HepG2 (cell line): ENCODE data around the gene TRPC3.

Source experiments
- EP300 ChIP-seq, 3 experiments: sonication (generic) in 1 of 3; formaldehyde crosslinking in 1 of 3; IDR thresholded peaks; 2 replicates each; pipeline versions ENCODE4 v1.5.1 to v1.6.1; 2011 to 2020; ENCODE audit warnings: low read depth in 2 of 3, low read length in 2 of 3, borderline replicate concordance in 1 of 3, improper control_type of control experiment in 1 of 3, mild to moderate bottlenecking in 1 of 3, missing genetic modification reagents in 1 of 3, moderate library complexity in 1 of 3
- EZH2 ChIP-seq: conservative IDR thresholded peaks from 2 replicates; pipeline ENCODE4 v1.6.1; 2012; ENCODE audit warnings: mild to moderate bottlenecking, low read depth, low read length, moderate library complexity
- GATA4 ChIP-seq: sonication (generic); IDR thresholded peaks from 2 replicates; pipeline ENCODE4 v1.6.1; 2016; ENCODE audit warnings: antibody characterized with exemption, low read depth, borderline replicate concordance
- JUN ChIP-seq: sonication (generic); formaldehyde crosslinking; IDR thresholded peaks from 2 replicates; pipeline ENCODE4 v1.4.0; 2020; ENCODE audit warnings: mild to moderate bottlenecking, missing genetic modification reagents
- ZNF75D ChIP-seq: sonication (generic); formaldehyde crosslinking; IDR thresholded peaks from 2 replicates; pipeline ENCODE4 v1.8.1; 2023; ENCODE audit warnings: missing genetic modification reagents, mild to moderate bottlenecking, borderline replicate concordance
- TF ChIP-seq, protein P1 (sequence below): sonication (generic); formaldehyde crosslinking; IDR thresholded peaks from 2 replicates; pipeline ENCODE4 v1.4.0; 2020; ENCODE audit warnings: missing genetic modification reagents

DNA sequence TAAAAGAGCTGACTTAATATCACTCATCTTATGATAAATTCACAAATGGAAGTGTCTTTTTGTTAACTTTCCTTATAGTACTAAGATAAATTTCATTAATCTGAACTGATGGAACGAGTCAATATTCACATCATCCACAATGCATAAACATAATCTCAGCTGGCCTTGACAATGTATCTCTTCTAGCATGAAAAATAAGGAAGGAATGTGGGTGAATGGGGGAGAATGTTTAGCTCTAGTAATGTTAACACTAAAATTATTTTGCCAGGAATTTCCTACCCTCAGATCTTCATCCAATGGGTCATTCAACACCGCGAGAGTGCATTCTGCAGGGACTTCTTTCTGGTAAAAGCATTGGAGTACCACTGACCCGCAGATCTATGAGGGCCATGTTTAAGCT lies 15.8 kb downstream of the TRPC3 start:
- TF ChIP-seq GATA4 (no peak), ZNF75D (CRISPR knock-in tag) (no peak), EZH2 (no peak), JUN (CRISPR knock-in tag) (no peak), EP300 (IDR thresholded peaks at IDR 0.05; ENCODE audit: low read depth in 2 of 2, low read length in 2 of 2) (no peak), EP300 (CRISPR knock-in tag; IDR thresholded peaks at IDR 0.05; ENCODE audit: borderline replicate concordance) (no peak)
- TF ChIP-seq, protein P1, sequence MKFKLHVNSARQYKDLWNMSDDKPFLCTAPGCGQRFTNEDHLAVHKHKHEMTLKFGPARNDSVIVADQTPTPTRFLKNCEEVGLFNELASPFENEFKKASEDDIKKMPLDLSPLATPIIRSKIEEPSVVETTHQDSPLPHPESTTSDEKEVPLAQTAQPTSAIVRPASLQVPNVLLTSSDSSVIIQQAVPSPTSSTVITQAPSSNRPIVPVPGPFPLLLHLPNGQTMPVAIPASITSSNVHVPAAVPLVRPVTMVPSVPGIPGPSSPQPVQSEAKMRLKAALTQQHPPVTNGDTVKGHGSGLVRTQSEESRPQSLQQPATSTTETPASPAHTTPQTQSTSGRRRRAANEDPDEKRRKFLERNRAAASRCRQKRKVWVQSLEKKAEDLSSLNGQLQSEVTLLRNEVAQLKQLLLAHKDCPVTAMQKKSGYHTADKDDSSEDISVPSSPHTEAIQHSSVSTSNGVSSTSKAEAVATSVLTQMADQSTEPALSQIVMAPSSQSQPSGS (CRISPR knock-in tag): no peak
